GM12878 (cell line): Measurements from ENCODE around the gene MICAL3. TPM values are rescaled to one million over a fixed set of nuclear protein-coding genes. Genes with fewer than 3 reads are reported as not detected.

ENCODE experiments used
- ATAC-seq: fragments of 200-7000 bp; cut with Tn5 transposase; 3 replicates; pipeline ENCODE4 v1.9.1; 2020; ENCODE audit warnings: mild to moderate bottlenecking, moderate library complexity
- BruUV-seq: library from RNA; stranded (reverse); fragments of 400-500 nt; replicated peaks from 2 replicates; lab custom pipeline; 2021; lab: Mats Ljungman, UMichigan
- CTCF ChIA-PET: fragments of 300-600 bp; sonication (Branson Sonifier 250); formaldehyde crosslinking; extraction: SDS; loops from one replicate; lab custom pipeline; 2021; ENCODE audit warnings: inconsistent platforms; lab: Yijun Ruan, JAX
- POLR2A ChIA-PET: fragments of 350-600 bp; formaldehyde crosslinking; extraction: SDS; loops from one replicate; lab custom pipeline; 2021; ENCODE audit warnings: inconsistent platforms; lab: Charles Lee
- RAD21 ChIA-PET: fragments of 300-600 bp; sonication (Branson Sonifier 250); formaldehyde crosslinking; loops from one replicate; lab custom pipeline; 2023; ENCODE audit warnings: antibody characterized with exemption; ENCODE audit not compliant: unreplicated experiment; lab: Charles Lee
- SMC1A ChIA-PET: fragments of 300-600 bp; sonication (Branson Sonifier 250); formaldehyde crosslinking; loops from one replicate; lab custom pipeline; 2023; ENCODE audit not compliant: unreplicated experiment, uncharacterized antibody; lab: Charles Lee
- DNase-seq: peaks from one replicate; pipeline ENCODE4 v3.0.0-alpha.2; 2011; ENCODE audit warnings: low read depth, low spot score
- FAIRE-seq: peaks from 3 replicates; lab custom pipeline; 2011; peaks lifted over from hg19 to GRCh38; lab: Jason Lieb, UNC
- H2AFZ ChIP-seq: 2 replicates; pipeline ENCODE4 v1.6.0; 2011; ENCODE audit warnings: low read depth, low read length, control low read depth; ENCODE audit not compliant: control insufficient read depth
- H3K27ac ChIP-seq: 2 replicates; pipeline ENCODE4 v1.5.1; 2011; ENCODE audit warnings: control low read depth; ENCODE audit not compliant: control insufficient read depth, insufficient read depth
- H3K27me3 ChIP-seq, 2 experiments: replicated peaks in 1 of 2; 2 replicates each; pipeline versions ENCODE4 v1.6.0 to v1.6.1; 2011; ENCODE audit warnings: low read length in 1 of 2; ENCODE audit not compliant: control insufficient read depth in 2 of 2, insufficient read depth in 2 of 2
- H3K36me3 ChIP-seq, 2 experiments: 2 replicates each; pipeline ENCODE4 v1.5.1; 2011; ENCODE audit warnings: low read length in 1 of 2; ENCODE audit not compliant: control insufficient read depth in 2 of 2, insufficient read depth in 2 of 2
- H3K4me1 ChIP-seq: 2 replicates; pipeline ENCODE4 v1.6.1; 2011; ENCODE audit warnings: mild to moderate bottlenecking, low read length, moderate library complexity, mixed read lengths; ENCODE audit not compliant: control insufficient read depth, insufficient read depth
- H3K4me2 ChIP-seq: 2 replicates; pipeline ENCODE4 v1.6.0; 2011; ENCODE audit warnings: control low read depth; ENCODE audit not compliant: control insufficient read depth, insufficient read depth
- H3K4me3 ChIP-seq: fragments of 200-600 bp; sonication (generic); 2 replicates; pipeline ENCODE4 v1.5.1; 2016
- H3K79me2 ChIP-seq: 2 replicates; pipeline ENCODE4 v1.6.0; 2011; ENCODE audit warnings: low read length; ENCODE audit not compliant: control insufficient read depth, insufficient read depth
- H3K9ac ChIP-seq: 2 replicates; pipeline ENCODE4 v1.8.0; 2011; ENCODE audit warnings: low read length, control low read depth, mixed read lengths; ENCODE audit not compliant: control insufficient read depth, insufficient read depth
- H3K9me3 ChIP-seq: replicated peaks from 3 replicates; pipeline ENCODE4 v1.5.1; 2011; ENCODE audit warnings: mild to moderate bottlenecking, low read length; ENCODE audit not compliant: control insufficient read depth, insufficient read depth
- H4K20me1 ChIP-seq: 2 replicates; pipeline ENCODE4 v1.6.0; 2011; ENCODE audit not compliant: control insufficient read depth, insufficient read depth
- BCL11A ChIP-seq: IDR thresholded peaks from 2 replicates; pipeline ENCODE4 v1.6.1; 2011; ENCODE audit warnings: low read depth, low read length
- ETV6 ChIP-seq, 2 experiments: fragments of 450-650 bp in 1 of 2; IDR thresholded peaks in 1 of 2; conservative IDR thresholded peaks in 1 of 2; 2 replicates each; pipeline ENCODE4 v1.6.1; 2014; ENCODE audit warnings: antibody characterized with exemption in 1 of 2, borderline replicate concordance in 1 of 2, low read depth in 1 of 2, mild to moderate bottlenecking in 1 of 2, moderate library complexity in 1 of 2
- MTA2 ChIP-seq: fragments of 450-650 bp; IDR thresholded peaks from 2 replicates; pipeline ENCODE4 v1.6.1; 2016; ENCODE audit warnings: low read depth, mild to moderate bottlenecking, moderate library complexity
- NFYB ChIP-seq: IDR thresholded peaks from 2 replicates; pipeline ENCODE4 v1.6.1; 2011; ENCODE audit warnings: low read depth, mild to moderate bottlenecking, low read length, improper control_type of control experiment, moderate library complexity; ENCODE audit not compliant: insufficient read depth
- POU2F2 ChIP-seq: IDR thresholded peaks from 3 replicates; pipeline ENCODE4 v1.6.1; 2011; ENCODE audit warnings: low read depth, mild to moderate bottlenecking, low read length, borderline replicate concordance
- SRF ChIP-seq, 2 experiments: IDR thresholded peaks; 2 replicates each; pipeline ENCODE4 v1.6.1; 2011; ENCODE audit warnings: low read depth in 2 of 2, low read length in 2 of 2, mild to moderate bottlenecking in 1 of 2, moderate library complexity in 1 of 2
- ZBTB4 ChIP-seq: fragments of 450-650 bp; formaldehyde crosslinking; IDR thresholded peaks from 2 replicates; pipeline ENCODE4 v1.4.0; 2022; ENCODE audit warnings: mild to moderate bottlenecking, moderate library complexity
- ZNF217 ChIP-seq: fragments of 450-650 bp; IDR thresholded peaks from 2 replicates; pipeline ENCODE4 v1.6.1; 2017; ENCODE audit warnings: antibody characterized with exemption, mild to moderate bottlenecking
- WGBS: methylation state at CpG from one replicate; pipeline ENCODE4 v1.1.6; 2016; ENCODE audit warnings: low lambda C conversion rate; ENCODE audit not compliant: insufficient replicate concordance, insufficient coverage; ENCODE audit errors: missing lambda C conversion rate; 5-methylcytosine and 5-hydroxymethylcytosine counted together
- in situ Hi-C: fragments of 300-500 bp; cut with MboI; formaldehyde crosslinking; loops from 9 replicates; pipeline ENCODE4 v1.14.3; 2018; ENCODE audit warnings: mixed read lengths
- intact Hi-C: fragments of 100-400 bp; cut with micrococcal nuclease; formaldehyde crosslinking; loops from one replicate; pipeline ENCODE4 v1.14.2; 2022; ENCODE audit not compliant: unreplicated experiment
- polyA plus RNA-seq, 11 experiments: library from polyadenylated mRNA; depleted of rRNA in 4 of 11; unstranded in 6 of 11; stranded (reverse) in 5 of 11; fragments of >200 nt; fragmentation: Nextera tagmentation in 4 of 11; fragmentation: Illumina TruSeq in 1 of 11; extraction: Ambion mirVana in 4 of 11; extraction: Trizol in 1 of 11; gene quantifications; 1 replicate in 1 of 11; 2 replicates in 10 of 11; pipeline versions ENCODE4 v1.2.1 to v1.2.3, GENCODE V29; 2011 to 2016; ENCODE audit warnings: inconsistent platforms in 2 of 11, missing spikeins in 2 of 11, low read depth in 1 of 11
- total RNA-seq, 4 experiments: library from RNA; depleted of rRNA in 3 of 4; stranded (reverse); fragments of >200 nt in 3 of 4; fragmentation: Illumina TruSeq in 1 of 4; extraction: Trizol in 1 of 4; gene quantifications; 2 replicates each; pipeline versions ENCODE4 v1.2.1 to v1.2.3, GENCODE V29; 2013 to 2021

Gene MICAL3
- total and polyA plus RNA-seq, 10 of the 15 experiments (the other 5 are each of a cell fraction or from before 2014, with no cell fraction given) = 2.6 to 92.2 (median 24.0) TPM

- Histone ChIP-seq H3K27me3 (no peaks in the 10 kb centered on the region), H2AFZ (no peak overlapping the region), H3K9me3 (no peaks in the 10 kb centered on the region), H3K4me3 (no peak overlapping the region), H3K4me1 (no peaks in the 10 kb centered on the region; the same call in 1 of the 2 replicates), H3K27ac (no peak overlapping the region), H3K36me3 (peaks cover 6 to 11% of the 10 kb centered on the region in 2 experiments; a peak in 3 of 4 replicates), H4K20me1 (no peaks in the 10 kb centered on the region; the same call in 1 of the 2 replicates), H3K9ac (no peak overlapping the region), H3K79me2 (no peaks in the 10 kb centered on the region), H3K4me2 (no peak overlapping the region)
- ATAC-seq (no peak), DNase-seq (no peak), FAIRE-seq (no peak)
- ChIA-PET SMC1A (no interaction called here), CTCF (no interaction called here), POLR2A (no interaction called here), RAD21 (no interaction called here)
- no TSS peak for BruUV-seq
- intact Hi-C loops (no loop called here), in situ Hi-C loops (no loop called here)
- WGBS = 65% methylated on average over 11 of the region's 13 CpGs
- TF ChIP-seq ZBTB4 (CRISPR knock-in tag) (no peak), MTA2 (no peak), SRF (IDR thresholded peaks at IDR 0.05; ENCODE audit: low read depth in 2 of 2, low read length in 2 of 2) (no peak), NFYB (no peak), ZNF217 (no peak), ETV6 (conservative IDR thresholded peaks at IDR 0.05 in 1 of 2, IDR thresholded peaks at IDR 0.05 in 1 of 2; ENCODE audit: borderline replicate concordance in 1 of 2, low read depth in 1 of 2) (no peak), BCL11A (no peak), POU2F2 (no peak)
These were observed 168.6 kb downstream of the MICAL3 start for GRCh38 chr22:17855572-17856290.
